ENCODE measurements around the gene RFPL1. TPM values are rescaled to one million over a fixed set of nuclear protein-coding genes. Genes with fewer than 3 reads are reported as not detected.
"Not testable (repeated sequence)": the region's sequence is repeated elsewhere in the genome, so short reads cannot be mapped to it uniquely, and the experiment has no call there.

RFPL1 gene
- polyA plus RNA-seq (2013, experiment 1 of 2; ENCODE audit: insufficient read length): 0.14 TPM
- not detected for polyA plus RNA-seq (2013, experiment 2 of 2; ENCODE audit: insufficient read length)

GRCh38 chr22:29438283-29438682 is at the start of gene RFPL1:
Gene RFPL1, plus strand, starts transcription at chr22:29438583.
- not testable (repeated sequence) for DNase-seq

DNA sequence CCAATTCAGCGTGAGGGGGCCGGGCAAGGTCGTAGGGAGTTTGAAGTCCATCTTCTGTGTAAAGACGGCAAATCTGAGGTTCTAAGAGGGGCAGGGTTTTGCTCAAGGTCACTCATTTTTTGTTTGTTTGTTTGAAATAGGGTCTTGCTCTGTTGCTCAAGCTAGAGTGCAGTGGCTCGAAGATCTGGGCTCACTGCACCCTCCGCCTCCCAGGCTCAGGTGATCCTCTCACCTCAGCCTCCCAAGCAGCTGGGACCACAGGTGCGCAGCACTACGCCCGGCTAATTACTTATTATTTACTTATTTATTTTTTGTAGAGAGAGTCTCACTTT is 49.7 kb upstream of the RFPL1 start:
- DNase-seq: no peak

- DNase-seq: no peak
Measured at GRCh38 chr22:29390270-29390669, 48.1 kb upstream of the RFPL1 start.

DNA sequence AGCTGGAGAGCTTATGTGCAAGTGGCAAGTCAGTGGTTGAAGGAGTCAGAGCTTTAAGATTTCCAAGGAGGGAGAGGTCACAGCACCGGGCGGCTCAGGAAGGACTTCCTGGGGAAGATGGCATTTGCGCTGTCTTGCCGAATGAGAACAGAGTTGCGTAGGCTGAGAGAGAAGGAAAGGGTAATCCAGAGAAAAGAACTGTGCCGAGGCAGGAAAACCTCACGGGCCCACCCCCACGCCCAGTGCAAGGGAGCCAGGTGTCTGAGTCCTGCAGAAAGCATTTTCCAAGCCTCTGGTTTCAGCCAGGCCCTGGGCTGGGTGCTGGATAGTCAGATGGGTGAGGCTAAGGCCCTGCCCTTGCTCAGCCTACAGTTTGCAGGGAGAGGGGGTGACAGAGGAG is 46.8 kb upstream of the RFPL1 start:
- no peak for DNase-seq

DNA sequence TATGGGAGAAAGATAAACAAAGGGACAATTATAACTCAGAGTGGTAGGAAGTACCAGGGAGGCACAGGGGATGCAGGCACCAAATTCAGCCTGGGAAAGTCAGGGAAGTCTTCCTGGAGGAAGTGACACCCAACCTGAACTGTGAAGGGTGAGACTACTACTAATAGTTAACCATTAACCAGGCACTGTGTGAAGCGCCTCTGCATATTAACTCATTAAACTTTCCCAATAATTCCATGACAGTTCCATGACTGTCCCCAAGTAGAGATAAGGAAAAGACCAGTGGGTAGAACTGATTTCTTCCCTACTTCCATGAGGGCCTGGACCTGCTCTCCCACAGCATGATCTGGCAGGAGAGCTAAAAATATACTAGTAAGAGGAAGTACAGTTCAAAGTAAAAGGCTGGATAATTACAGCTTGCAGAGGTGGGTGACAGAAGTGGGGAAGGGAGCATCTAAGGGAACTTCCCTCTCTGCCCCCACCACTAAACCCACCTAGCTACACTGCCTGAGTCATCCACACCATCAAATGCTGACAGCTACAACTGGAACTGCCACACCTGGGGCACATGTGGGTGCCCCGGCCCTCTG is 45.3 kb upstream of the RFPL1 start:
- DNase-seq: no peak

DNA sequence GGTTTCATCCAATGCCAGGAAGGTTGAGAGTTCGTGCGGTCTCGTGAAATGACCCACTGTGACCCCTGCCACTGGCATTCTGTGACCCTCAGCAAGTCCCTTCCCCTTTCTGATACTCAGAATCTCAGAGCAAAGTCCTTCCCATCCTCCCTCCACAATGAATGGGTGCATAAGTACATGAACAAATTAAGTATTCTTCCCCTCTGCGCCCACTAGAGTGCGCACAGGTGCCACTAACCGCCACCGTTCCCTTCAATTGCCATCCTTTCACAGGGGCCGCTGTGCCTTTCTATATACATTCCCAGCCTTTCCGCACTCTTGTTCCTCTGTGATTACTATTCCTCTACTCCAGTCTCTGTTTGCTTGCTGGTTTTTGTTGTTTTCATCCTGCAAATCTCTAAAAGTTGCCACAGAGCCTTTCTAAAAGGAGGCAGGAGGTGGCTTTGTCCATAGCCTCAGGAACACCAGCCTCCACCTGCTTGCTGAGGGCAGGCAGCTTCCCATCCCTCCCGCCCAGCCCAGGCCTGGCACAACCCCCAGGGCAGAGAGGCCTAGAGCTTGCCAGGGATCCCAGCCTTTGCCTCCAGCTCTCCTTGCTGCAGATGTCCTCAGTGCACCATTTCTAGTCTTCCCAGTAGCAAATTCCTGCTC is 43.3 kb upstream of the RFPL1 start:
- DNase-seq: peak; percentile 72

DNA sequence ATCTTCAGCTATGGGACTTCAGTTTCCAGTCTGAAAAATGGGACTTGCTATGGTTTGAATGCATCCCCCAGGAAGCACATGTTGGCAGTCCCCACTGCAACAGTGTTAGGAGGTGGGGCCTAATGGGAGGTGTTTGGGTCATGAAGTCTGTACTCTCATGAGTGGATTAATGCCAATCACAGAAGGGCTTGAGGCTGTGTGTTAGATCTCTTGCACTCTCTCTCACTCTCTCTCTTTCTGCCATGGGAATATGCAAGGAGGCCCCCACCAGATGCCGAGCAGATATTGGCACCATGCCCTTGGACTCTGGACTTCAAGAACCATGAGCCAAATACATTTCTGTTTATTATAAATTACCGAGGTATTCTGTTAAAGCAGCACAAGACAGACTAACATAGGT is 42.3 kb upstream of the RFPL1 start:
- no peak for DNase-seq

GRCh38 chr22:29397791-29398190 is 40.6 kb upstream of the RFPL1 start:
- no peak for DNase-seq

DNA sequence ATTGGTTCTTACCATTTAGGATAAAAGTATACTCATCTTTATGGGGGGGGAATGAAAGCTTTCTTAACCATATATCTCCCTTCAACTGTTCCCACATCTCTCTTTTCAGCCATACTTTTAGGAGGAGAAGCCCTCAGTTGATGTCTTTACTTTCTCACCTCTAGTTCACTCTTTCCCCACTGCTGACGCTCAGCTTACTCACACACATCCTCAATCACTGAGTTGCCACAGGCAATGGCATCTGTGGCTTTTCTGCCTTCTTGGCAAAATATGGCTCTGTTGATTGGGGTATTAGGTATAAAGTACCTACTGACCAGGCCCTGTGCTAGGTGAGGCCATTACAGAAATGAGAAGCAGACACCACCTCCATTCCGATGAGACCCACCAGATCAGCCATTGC is 37.8 kb upstream of the RFPL1 start:
- no peak for DNase-seq

GRCh38 chr22:29401538-29401937 is 36.8 kb upstream of the RFPL1 start:
- DNase-seq: not testable (repeated sequence)

GRCh38 chr22:29408940-29409339 is 29.4 kb upstream of the RFPL1 start:
- DNase-seq: no peak

- DNase-seq: not testable (repeated sequence)
Measured at GRCh38 chr22:29411569-29412211, 26.7 kb upstream of the RFPL1 start.

DNA sequence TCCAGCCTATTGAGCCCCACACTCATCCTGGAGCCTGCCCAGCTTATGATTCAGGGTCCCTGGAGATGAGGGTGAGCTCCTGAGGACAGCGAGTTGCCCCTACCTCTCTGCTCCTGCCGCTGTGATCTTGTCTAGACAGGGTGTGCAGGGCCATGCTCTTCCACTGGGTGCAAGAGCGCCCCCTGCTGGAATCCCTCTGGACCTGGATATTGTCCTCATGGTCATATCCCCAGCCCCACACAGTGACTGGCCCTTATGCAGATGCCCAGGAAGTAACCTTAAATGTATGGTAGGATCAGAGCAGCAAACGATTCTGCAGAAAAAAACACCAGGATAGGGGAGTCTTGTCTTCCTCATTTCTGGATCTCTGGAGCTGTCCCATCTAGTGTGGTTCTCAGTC is 25.6 kb upstream of the RFPL1 start:
- DNase-seq: not testable (repeated sequence)

- not testable (repeated sequence) for DNase-seq
Measured at GRCh38 chr22:29414951-29415591, 23.3 kb upstream of the RFPL1 start.

DNA sequence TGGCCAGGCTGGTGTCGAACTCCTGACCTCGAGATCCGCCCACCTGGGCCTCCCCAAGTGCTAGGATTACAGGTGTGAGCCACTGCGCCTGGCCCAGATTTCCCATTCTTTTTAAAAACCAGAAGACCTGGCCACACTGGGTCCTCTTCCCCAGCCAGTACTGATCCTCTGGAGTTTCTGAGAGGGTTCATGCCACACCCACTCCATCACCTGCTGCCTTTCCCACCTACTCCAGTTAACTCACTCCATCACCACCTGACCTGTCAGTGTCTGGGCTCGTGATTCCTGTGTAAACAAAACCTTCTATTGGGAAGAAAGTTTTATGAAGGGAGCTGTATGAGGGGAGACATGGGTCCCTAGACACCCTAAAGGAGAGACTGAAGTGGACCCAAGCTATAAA is 19.7 kb upstream of the RFPL1 start:
- not testable (repeated sequence) for DNase-seq

- no peak for DNase-seq
Measured at GRCh38 chr22:29426476-29426875, 11.9 kb upstream of the RFPL1 start.

GRCh38 chr22:29427176-29427760 is 11.1 kb upstream of the RFPL1 start:
- peak; percentile 30 for DNase-seq

DNA sequence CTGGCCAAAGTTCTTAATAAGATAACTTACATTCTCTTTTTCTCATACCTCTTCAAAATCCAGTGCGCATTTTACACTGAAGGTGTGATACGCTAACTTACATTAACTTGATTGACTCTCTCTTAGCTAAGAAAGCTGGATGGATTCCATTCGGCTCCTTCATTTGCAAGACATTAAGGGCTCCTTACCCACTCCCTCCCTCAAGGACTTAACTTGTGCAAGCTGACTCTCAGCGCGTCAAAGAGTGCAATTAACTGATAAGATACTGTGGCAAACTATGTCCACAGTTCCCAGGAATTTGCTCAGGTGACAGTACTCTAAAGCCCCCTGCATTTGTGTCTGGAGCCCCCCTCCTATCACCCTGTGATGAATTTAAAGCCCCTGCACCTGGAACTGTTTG is 6.4 kb upstream of the RFPL1 start:
- no peak for DNase-seq

GRCh38 chr22:29433856-29434255 is 4.5 kb upstream of the RFPL1 start:
- DNase-seq: no peak

DNA sequence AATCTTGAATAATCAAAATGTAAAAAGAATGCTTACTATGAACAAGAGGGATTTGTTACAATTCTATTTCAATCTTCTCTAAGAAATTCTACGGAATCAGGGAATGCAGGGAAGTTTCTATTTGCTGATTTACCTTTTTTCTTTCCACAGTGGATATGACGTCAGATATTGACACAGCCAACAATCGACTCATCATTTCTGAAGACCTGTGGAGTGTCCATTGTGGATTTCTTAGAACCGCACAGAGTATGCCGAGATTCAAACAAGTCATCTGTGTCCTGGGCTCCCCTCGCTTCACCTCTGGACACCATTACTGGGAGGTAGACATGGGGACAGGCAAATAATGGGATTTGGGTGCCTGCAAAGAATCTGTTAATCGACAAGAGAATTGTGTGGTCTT is 4.1 kb upstream of the RFPL1 start:
- no peak for DNase-seq

DNA sequence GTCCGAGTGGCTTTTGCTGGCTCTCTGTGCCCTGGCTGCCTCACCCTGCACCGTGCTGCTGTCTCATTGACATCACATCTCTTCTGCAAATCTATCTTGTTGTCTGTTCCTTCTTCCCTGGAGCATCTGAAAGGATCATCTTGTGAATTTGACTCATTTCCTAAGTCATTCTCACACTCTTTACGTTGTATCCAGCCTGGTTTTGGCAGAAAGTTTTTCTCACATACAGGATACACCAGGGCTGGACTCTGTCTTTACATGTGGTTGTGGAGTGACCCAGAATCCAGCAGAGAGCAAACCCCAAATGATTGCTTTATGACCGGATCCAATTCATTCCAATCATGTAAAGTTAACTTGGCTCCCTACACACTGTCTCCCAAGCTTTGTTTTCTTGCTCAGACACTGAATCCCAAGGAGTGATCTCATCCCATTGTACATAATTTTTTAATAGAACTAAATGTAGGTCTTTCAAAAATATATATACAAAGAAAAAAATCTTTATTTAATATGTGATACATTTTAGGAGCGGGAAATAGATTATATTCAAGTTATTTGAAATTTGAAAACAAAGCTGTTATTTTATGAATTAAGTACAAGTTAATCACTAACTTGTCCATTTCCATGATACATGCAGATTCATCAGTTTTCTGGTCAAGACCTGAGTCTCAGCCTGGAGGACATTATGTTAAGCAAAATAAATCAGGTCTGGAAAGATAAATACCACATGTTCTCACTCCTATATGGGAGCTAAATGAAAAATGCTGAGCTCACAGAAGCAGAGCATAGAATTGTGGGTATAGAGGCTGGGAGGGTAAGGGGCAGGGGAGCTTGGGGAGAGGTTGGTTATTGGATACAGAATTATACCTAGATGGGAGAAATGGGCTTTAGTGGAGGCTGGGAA is 2.9 kb upstream of the RFPL1 start:
- DNase-seq: no peak

DNA sequence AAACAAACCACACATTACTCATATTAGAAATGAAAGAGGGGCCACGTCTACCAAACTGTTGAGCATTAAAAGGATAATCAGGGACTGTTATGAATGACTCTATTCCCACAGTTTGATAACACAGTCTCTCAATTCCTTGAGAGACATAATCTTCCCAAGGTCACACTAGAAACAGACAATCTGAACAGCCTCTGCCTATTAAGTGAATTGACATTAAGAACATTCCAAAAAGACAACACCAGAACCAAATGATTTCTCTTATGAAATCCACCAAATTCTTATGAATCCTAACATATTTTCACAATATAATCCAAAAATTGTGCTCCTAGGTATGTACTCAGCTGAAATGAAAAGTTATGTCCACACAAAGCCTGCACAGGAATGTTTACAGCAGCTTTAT is 4.6 kb downstream of the RFPL1 start:
- peak; percentile 5 for DNase-seq

All from fibroblast of skin of back (primary cell).